ENCODE measurements around the gene LATS2. TPM values are rescaled to one million over a fixed set of nuclear protein-coding genes. Genes with fewer than 3 reads are reported as not detected.

Gene LATS2
- total RNA-seq, 6 experiments from 2014 or later = 6.8 to 12.8 (median 8.7) TPM

DNA sequence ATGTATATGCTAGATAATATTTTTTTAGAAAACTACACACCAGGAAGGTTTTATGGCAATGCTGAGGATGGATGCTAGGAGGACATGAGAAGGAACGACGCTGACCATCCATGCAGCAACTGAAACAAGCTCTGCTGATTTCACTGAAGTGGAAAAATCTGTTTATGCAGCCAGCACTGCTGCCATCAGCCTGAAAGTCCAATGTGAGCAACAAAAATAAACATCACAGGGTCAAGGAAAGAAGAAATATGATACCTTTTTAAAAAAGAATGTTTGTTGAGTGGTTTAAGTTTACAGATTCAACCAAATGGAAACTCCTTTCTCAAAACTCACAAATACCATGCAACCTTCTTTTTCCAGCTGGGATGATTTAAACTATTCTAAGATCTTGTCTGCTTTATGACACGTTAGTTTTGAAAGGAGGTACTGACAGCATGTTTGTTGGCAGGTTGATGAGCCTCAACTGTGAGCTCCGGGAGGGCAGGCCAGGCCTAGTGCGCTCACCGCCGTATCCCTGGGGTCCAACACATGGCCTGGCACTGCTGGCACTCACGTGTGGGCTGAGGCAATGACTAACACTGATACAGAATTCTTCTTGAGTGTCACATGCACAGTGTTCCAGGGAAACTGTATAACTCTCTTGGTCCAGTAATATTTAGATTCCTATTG lies 46.8 kb downstream of the LATS2 start:
- H3K27me3 ChIP-seq = no peaks in the 10 kb centered on the region
- intact Hi-C loops (cut with DNase I) = no loop called here
- ATAC-seq = peak; percentile 74 to 83 (median 78)
- WGBS (ENCODE audit: insufficient coverage, low coverage, low lambda C conversion rate, missing lambda C conversion rate) = 17% methylated on average over 8 of the region's 8 CpGs
- peak; percentile 34 to 81 (median 73) for DNase-seq
- H3K4me1 ChIP-seq = peaks cover 0 to 53% (median 13%) of the 10 kb centered on the region in 4 donors
- no peaks in the 10 kb centered on the region for H3K36me3 ChIP-seq
- H3K27ac ChIP-seq = peak overlapping the region in 2 of 3 donors; percentile 76 to 87
- no peak overlapping the region for H3K4me3 ChIP-seq
- no peaks in the 10 kb centered on the region for H3K9me3 ChIP-seq
- TF ChIP-seq POLR2A (IDR thresholded peaks at IDR 0.05) = no peak
- TF ChIP-seq, protein P1, sequence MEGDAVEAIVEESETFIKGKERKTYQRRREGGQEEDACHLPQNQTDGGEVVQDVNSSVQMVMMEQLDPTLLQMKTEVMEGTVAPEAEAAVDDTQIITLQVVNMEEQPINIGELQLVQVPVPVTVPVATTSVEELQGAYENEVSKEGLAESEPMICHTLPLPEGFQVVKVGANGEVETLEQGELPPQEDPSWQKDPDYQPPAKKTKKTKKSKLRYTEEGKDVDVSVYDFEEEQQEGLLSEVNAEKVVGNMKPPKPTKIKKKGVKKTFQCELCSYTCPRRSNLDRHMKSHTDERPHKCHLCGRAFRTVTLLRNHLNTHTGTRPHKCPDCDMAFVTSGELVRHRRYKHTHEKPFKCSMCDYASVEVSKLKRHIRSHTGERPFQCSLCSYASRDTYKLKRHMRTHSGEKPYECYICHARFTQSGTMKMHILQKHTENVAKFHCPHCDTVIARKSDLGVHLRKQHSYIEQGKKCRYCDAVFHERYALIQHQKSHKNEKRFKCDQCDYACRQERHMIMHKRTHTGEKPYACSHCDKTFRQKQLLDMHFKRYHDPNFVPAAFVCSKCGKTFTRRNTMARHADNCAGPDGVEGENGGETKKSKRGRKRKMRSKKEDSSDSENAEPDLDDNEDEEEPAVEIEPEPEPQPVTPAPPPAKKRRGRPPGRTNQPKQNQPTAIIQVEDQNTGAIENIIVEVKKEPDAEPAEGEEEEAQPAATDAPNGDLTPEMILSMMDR (IDR thresholded peaks at IDR 0.05) = no peak

GRCh38 chr13:21014139-21014501 lies 47.3 kb downstream of the LATS2 start:
- intact Hi-C loops (cut with DNase I) = no loop called here
- peak overlapping the region in 2 of 3 donors; percentile 76 to 87 for H3K27ac ChIP-seq
- H3K9me3 ChIP-seq = no peaks in the 10 kb centered on the region
- no peak overlapping the region for H3K4me3 ChIP-seq
- no peak for TF ChIP-seq POLR2A (IDR thresholded peaks at IDR 0.05)
- TF ChIP-seq, protein P1 (IDR thresholded peaks at IDR 0.05) = no peak
- WGBS (ENCODE audit: insufficient coverage, low coverage, low lambda C conversion rate, missing lambda C conversion rate) = 40% methylated on average over 1 of the region's 6 CpGs
- peaks cover 0 to 53% (median 13%) of the 10 kb centered on the region in 4 donors for H3K4me1 ChIP-seq
- ATAC-seq (peak in 3 of 4 donors; percentile 3 to 5 (median 4)), DNase-seq (peak in 2 of 3 donors; percentile 12 to 26)
- no peaks in the 10 kb centered on the region for H3K27me3 ChIP-seq
- H3K36me3 ChIP-seq = no peaks in the 10 kb centered on the region

- Histone ChIP-seq H3K36me3 (no peaks in the 10 kb centered on the region), H3K4me3 (no peak overlapping the region), H3K4me1 (peaks cover 0 to 52% (median 13%) of the 10 kb centered on the region in 4 donors), H3K9me3 (no peaks in the 10 kb centered on the region), H3K27ac (peak overlapping the region in 2 of 3 donors; percentile 76 to 87), H3K27me3 (no peaks in the 10 kb centered on the region)
- WGBS (ENCODE audit: insufficient coverage, low coverage, low lambda C conversion rate, missing lambda C conversion rate) = 67% methylated on average over 4 of the region's 4 CpGs
- DNase-seq (peak in 2 of 3 donors; percentile 9 to 18), ATAC-seq (no peak)
- no peak for TF ChIP-seq POLR2A (IDR thresholded peaks at IDR 0.05)
- TF ChIP-seq, protein P1 (IDR thresholded peaks at IDR 0.05) = no peak
- intact Hi-C loops (cut with DNase I) = no loop called here
Measured at GRCh38 chr13:21013682-21014038, 47.7 kb downstream of the LATS2 start.

GRCh38 chr13:21012841-21013681 lies 48.3 kb downstream of the LATS2 start:
- Histone ChIP-seq H3K4me1 (peaks cover 0 to 46% (median 13%) of the 10 kb centered on the region in 4 donors), H3K36me3 (no peaks in the 10 kb centered on the region), H3K27ac (peak overlapping the region in 2 of 3 donors; percentile 76 to 87), H3K27me3 (no peaks in the 10 kb centered on the region), H3K9me3 (no peaks in the 10 kb centered on the region), H3K4me3 (no peak overlapping the region)
- ATAC-seq (peak; percentile 9 to 51 (median 37)), DNase-seq (peak in 2 of 3 donors; percentile 28 to 52)
- intact Hi-C loops (cut with DNase I) = no loop called here
- 39% methylated on average over 5 of the region's 5 CpGs for WGBS (ENCODE audit: insufficient coverage, low coverage, low lambda C conversion rate, missing lambda C conversion rate)
- TF ChIP-seq POLR2A (IDR thresholded peaks at IDR 0.05) = no peak
- TF ChIP-seq, protein P1 (IDR thresholded peaks at IDR 0.05) = no peak
